ENCODE data around the gene SLC26A2. TPM values are rescaled to one million over a fixed set of nuclear protein-coding genes. Genes with fewer than 3 reads are reported as not detected.

SLC26A2 gene
- total and polyA plus RNA-seq, 2 experiments from 2014 or later: 45.7 to 160 TPM

DNA sequence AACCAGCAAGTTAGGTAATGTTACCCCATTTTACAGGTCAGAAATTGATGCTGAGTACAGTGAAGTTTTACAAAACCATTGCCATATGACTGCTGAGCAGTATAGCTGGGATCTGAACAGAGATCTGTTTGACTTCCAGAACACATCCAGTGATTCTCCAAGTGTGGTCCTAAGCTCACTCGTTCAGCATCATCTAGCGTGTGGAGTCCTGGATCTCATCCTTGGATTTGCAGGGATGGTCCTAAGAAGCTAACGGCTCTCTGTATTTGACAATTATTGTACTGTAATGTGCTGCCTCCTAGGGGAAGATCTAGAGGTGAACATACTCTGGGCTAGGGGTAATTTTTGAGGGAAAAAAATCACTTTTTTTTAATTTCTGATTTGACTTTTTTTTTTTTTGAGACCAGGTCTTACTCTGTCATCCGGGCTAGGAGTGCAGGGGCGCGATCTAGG, 1.4 kb downstream of the SLC26A2 start:
- Histone ChIP-seq H3K4me2 (peak overlapping the region; percentile 92), H3K27ac (peak overlapping the region; percentile 78), H3K27me3 (no peaks in the 10 kb centered on the region), H4K20me1 (ENCODE audit: insufficient read depth, poor library complexity, severe bottlenecking) (peaks cover 10% of the 10 kb centered on the region), H3K9me3 (ENCODE audit: low read depth) (no peaks in the 10 kb centered on the region), H3K9me2 (replicated peaks; ENCODE audit: insufficient read depth) (no peaks in the 10 kb centered on the region), H3K36me3 (replicated peaks; ENCODE audit: insufficient read depth, low read depth) (no peaks in the 10 kb centered on the region), H3K4me3 (peak overlapping the region; percentile 48), H2AFZ (no peak overlapping the region), H3K79me2 (peaks cover 59% of the 10 kb centered on the region), H3K4me1 (ENCODE audit: insufficient read depth) (peaks cover 17% of the 10 kb centered on the region)
- 60% methylated on average over 6 of the region's 6 CpGs for WGBS (ENCODE audit: low lambda C conversion rate, missing lambda C conversion rate)
- TF ChIP-seq, protein P1, sequence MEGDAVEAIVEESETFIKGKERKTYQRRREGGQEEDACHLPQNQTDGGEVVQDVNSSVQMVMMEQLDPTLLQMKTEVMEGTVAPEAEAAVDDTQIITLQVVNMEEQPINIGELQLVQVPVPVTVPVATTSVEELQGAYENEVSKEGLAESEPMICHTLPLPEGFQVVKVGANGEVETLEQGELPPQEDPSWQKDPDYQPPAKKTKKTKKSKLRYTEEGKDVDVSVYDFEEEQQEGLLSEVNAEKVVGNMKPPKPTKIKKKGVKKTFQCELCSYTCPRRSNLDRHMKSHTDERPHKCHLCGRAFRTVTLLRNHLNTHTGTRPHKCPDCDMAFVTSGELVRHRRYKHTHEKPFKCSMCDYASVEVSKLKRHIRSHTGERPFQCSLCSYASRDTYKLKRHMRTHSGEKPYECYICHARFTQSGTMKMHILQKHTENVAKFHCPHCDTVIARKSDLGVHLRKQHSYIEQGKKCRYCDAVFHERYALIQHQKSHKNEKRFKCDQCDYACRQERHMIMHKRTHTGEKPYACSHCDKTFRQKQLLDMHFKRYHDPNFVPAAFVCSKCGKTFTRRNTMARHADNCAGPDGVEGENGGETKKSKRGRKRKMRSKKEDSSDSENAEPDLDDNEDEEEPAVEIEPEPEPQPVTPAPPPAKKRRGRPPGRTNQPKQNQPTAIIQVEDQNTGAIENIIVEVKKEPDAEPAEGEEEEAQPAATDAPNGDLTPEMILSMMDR (IDR thresholded peaks at IDR 0.05; ENCODE audit: poor library complexity): peak; percentile 68
- TF ChIP-seq EZH2phosphoT487 (IDR thresholded peaks at IDR 0.05; ENCODE audit: low read depth, severe bottlenecking, unreplicated experiment): no peak
- DNase-seq (ENCODE audit: low spot score): peak; percentile 75

DNA sequence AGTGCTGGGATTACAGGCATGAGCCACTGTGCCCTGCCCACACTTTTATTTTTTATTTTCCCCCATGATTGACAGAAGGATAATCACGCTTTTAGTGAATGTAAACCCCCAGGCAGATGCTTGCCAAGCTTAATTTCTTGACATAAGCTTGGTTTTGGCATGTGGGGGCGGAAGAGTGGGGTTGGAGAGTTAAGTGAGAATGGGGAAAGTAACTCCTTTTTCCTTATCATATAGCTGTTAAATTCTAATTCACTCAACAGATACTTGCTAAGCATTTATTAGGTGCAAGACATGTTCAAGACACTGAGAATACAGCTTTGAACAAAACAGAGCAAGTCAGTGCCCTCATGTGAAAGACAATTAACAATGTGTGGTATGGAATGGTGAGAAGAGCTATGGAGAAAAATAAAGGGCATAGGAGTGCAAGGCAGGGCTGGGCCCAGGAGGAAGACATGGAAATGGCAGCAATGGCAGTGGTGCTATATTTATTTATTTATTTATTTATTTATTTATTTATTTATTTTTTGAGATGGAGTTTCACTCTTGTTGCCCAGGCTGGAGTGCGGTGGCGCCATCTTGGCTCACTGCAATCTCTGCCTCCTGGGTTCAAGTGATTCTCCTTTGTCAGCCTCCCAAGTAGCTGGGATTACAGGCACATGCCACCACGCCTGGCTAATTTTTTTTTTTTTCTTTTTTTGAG, 2.2 kb downstream of the SLC26A2 start:
- Histone ChIP-seq H3K4me2 (peak overlapping the region; percentile 92), H3K79me2 (peaks cover 65% of the 10 kb centered on the region), H3K27ac (peak overlapping the region; percentile 25), H2AFZ (no peak overlapping the region), H3K4me3 (no peak overlapping the region), H4K20me1 (ENCODE audit: insufficient read depth, poor library complexity, severe bottlenecking) (peaks cover 10% of the 10 kb centered on the region), H3K9me3 (ENCODE audit: low read depth) (no peaks in the 10 kb centered on the region), H3K36me3 (replicated peaks; ENCODE audit: insufficient read depth, low read depth) (no peaks in the 10 kb centered on the region), H3K27me3 (no peaks in the 10 kb centered on the region), H3K9me2 (replicated peaks; ENCODE audit: insufficient read depth) (no peaks in the 10 kb centered on the region), H3K4me1 (ENCODE audit: insufficient read depth) (peaks cover 17% of the 10 kb centered on the region)
- 91% methylated on average over 5 of the region's 5 CpGs for WGBS (ENCODE audit: low lambda C conversion rate, missing lambda C conversion rate)
- no peak for TF ChIP-seq EZH2 (IDR thresholded peaks at IDR 0.05; ENCODE audit: borderline replicate concordance)
- TF ChIP-seq, protein P1 (IDR thresholded peaks at IDR 0.05; ENCODE audit: poor library complexity): no peak
- TF ChIP-seq EZH2phosphoT487 (IDR thresholded peaks at IDR 0.05; ENCODE audit: low read depth, severe bottlenecking, unreplicated experiment): no peak
- no peak for DNase-seq (ENCODE audit: low spot score)

DNA sequence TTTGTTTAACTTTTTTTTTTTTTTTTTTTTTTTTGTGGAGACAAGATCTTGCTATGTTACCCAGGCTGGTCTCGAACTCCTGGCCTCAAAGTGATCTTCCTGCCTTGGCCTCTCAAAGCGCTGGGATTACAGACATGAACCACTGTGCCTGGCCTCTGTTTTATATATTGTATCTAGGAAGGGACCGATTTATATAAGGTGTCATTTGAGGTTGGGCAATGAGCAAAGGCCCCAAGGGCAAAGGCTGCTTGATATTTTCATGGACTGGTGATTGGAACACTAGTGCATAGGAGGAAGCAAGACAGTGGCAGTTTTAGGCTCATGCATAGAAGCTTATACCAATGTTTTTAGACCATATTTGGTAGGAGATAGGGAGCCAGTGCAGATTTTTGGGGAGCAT, 3.2 kb downstream of the SLC26A2 start:
- H3K9me3 ChIP-seq (ENCODE audit: low read depth): no peaks in the 10 kb centered on the region
- H3K4me1 ChIP-seq (ENCODE audit: insufficient read depth): peaks cover 17% of the 10 kb centered on the region
- no peaks in the 10 kb centered on the region for H3K9me2 ChIP-seq (replicated peaks; ENCODE audit: insufficient read depth)
- H3K27me3 ChIP-seq: no peaks in the 10 kb centered on the region
- H3K36me3 ChIP-seq (replicated peaks; ENCODE audit: insufficient read depth, low read depth): no peaks in the 10 kb centered on the region
- no peak overlapping the region for H3K27ac ChIP-seq
- 96% methylated on average over 3 of the region's 3 CpGs for WGBS (ENCODE audit: low lambda C conversion rate, missing lambda C conversion rate)
- peaks cover 10% of the 10 kb centered on the region for H4K20me1 ChIP-seq (ENCODE audit: insufficient read depth, poor library complexity, severe bottlenecking)
- peak overlapping the region; percentile 39 for H3K4me2 ChIP-seq
- H2AFZ ChIP-seq: no peak overlapping the region
- no peak for DNase-seq (ENCODE audit: low spot score)
- TF ChIP-seq EZH2phosphoT487 (IDR thresholded peaks at IDR 0.05; ENCODE audit: low read depth, severe bottlenecking, unreplicated experiment): no peak
- peaks cover 73% of the 10 kb centered on the region for H3K79me2 ChIP-seq
- no peak overlapping the region for H3K4me3 ChIP-seq

DNA sequence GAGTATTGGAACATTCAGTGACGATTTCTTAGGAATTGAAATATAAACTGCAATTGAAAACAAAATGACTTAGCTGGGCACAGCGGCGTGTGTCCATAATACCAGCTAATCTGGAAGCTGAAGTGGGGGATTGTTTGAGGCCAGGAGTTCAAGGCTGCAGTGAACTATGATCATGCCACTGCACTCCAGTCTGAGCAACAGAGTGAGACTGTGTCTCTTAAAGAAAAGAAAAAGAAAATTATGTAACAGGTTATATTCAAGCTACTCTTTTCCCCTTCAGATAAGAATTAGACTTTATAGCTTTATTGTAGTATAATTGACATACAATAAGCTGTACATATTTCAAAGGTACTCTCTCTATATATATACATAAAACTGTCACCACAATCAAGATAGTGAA, 6.4 kb downstream of the SLC26A2 start:
- Histone ChIP-seq H3K9me3 (ENCODE audit: low read depth) (no peaks in the 10 kb centered on the region), H2AFZ (no peak overlapping the region), H4K20me1 (ENCODE audit: insufficient read depth, poor library complexity, severe bottlenecking) (peaks cover 21% of the 10 kb centered on the region), H3K4me2 (peak overlapping the region; percentile 51), H3K4me3 (no peak overlapping the region), H3K36me3 (replicated peaks; ENCODE audit: insufficient read depth, low read depth) (no peaks in the 10 kb centered on the region), H3K9me2 (replicated peaks; ENCODE audit: insufficient read depth) (no peaks in the 10 kb centered on the region), H3K27ac (no peak overlapping the region), H3K27me3 (no peaks in the 10 kb centered on the region), H3K79me2 (peaks cover 92% of the 10 kb centered on the region), H3K4me1 (ENCODE audit: insufficient read depth) (peaks cover 8% of the 10 kb centered on the region)
- WGBS (ENCODE audit: low lambda C conversion rate, missing lambda C conversion rate): 59% methylated on average over 3 of the region's 3 CpGs
- no peak for TF ChIP-seq EZH2 (IDR thresholded peaks at IDR 0.05; ENCODE audit: borderline replicate concordance)
- TF ChIP-seq EZH2phosphoT487 (IDR thresholded peaks at IDR 0.05; ENCODE audit: low read depth, severe bottlenecking, unreplicated experiment): no peak
- TF ChIP-seq, protein P1 (IDR thresholded peaks at IDR 0.05; ENCODE audit: poor library complexity): no peak
- no peak for DNase-seq (ENCODE audit: low spot score)
